Endothelial cell of umbilical vein (primary cell): ENCODE measurements around the gene DCUN1D2. TPM values are rescaled to one million over a fixed set of nuclear protein-coding genes. Genes with fewer than 3 reads are reported as not detected.

Experiments used
- BruUV-seq: library from RNA; stranded (reverse); fragments of 400-500 nt; replicated peaks from 2 replicates; lab custom pipeline; 2021; lab: Mats Ljungman, UMichigan
- CTCF ChIA-PET: fragments of 300-600, 350-600 bp; sonication (Branson Sonifier 250); formaldehyde crosslinking; loops from one replicate; lab custom pipeline; 2021; ENCODE audit warnings: antibody characterized with exemption, inconsistent platforms; lab: Charles Lee
- POLR2A ChIA-PET: fragments of 300-600, 350-600 bp; sonication (Branson Sonifier 250); formaldehyde crosslinking; loops from one replicate; lab custom pipeline; 2021; ENCODE audit warnings: antibody characterized with exemption, inconsistent platforms; lab: Charles Lee
- DNase-seq: peaks from one replicate; pipeline ENCODE4 v3.0.0-alpha.2; 2011; ENCODE audit warnings: low read depth, low spot score
- FAIRE-seq: peaks from 2 replicates; lab custom pipeline; 2011; peaks lifted over from hg19 to GRCh38; lab: Jason Lieb, UNC
- H2AFZ ChIP-seq: 2 replicates; pipeline ENCODE4 v1.6.0; 2012; ENCODE audit warnings: low read depth, low read length, control low read depth, inconsistent platforms
- H3K27ac ChIP-seq: 2 replicates; pipeline ENCODE4 v1.5.1; 2011; ENCODE audit warnings: low read depth, mild to moderate bottlenecking, control low read depth, low read length, moderate library complexity; ENCODE audit not compliant: insufficient read depth
- H3K27me3 ChIP-seq, 2 experiments: 2 replicates each; pipeline versions ENCODE4 v1.6.0 to v1.6.1; 2011; ENCODE audit warnings: low read length in 2 of 2, mixed read lengths in 1 of 2; ENCODE audit not compliant: control insufficient read depth in 2 of 2, insufficient read depth in 2 of 2
- H3K36me3 ChIP-seq, 2 experiments: 2 replicates in 1 of 2; 3 replicates in 1 of 2; pipeline ENCODE4 v1.5.1; 2011; ENCODE audit warnings: low read length in 2 of 2, mild to moderate bottlenecking in 1 of 2, moderate library complexity in 1 of 2; ENCODE audit not compliant: control insufficient read depth in 2 of 2, insufficient read depth in 2 of 2; ENCODE audit errors: extremely low read depth in 1 of 2
- H3K4me1 ChIP-seq: 3 replicates; pipeline ENCODE4 v1.5.1; 2011; ENCODE audit warnings: mild to moderate bottlenecking, low read length; ENCODE audit not compliant: control insufficient read depth, insufficient read depth; ENCODE audit errors: extremely low read depth
- H3K4me2 ChIP-seq: 2 replicates; pipeline ENCODE4 v1.6.1; 2011; ENCODE audit warnings: low read length, control low read depth, mixed read lengths; ENCODE audit not compliant: insufficient read depth
- H3K4me3 ChIP-seq, 3 experiments: fragments of 200-600 bp in 1 of 3; sonication (generic), shearing (Covaris generic) in 1 of 3; replicated peaks in 1 of 3; 2 replicates each; pipeline ENCODE4 v1.5.1; 2011 to 2016; ENCODE audit warnings: control low read depth in 3 of 3, low read length in 3 of 3, mild to moderate bottlenecking in 2 of 3, inconsistent platforms in 1 of 3, low read depth in 1 of 3, moderate library complexity in 1 of 3; ENCODE audit not compliant: insufficient read depth in 1 of 3
- H3K79me2 ChIP-seq: 2 replicates; pipeline ENCODE4 v1.6.0; 2012; ENCODE audit warnings: low read length, inconsistent platforms; ENCODE audit not compliant: control insufficient read depth, insufficient read depth
- H3K9ac ChIP-seq: replicated peaks from 2 replicates; pipeline ENCODE3; 2011; ENCODE audit warnings: low read length, control low read depth; ENCODE audit not compliant: insufficient read depth; ENCODE audit errors: extremely low read depth
- H3K9me1 ChIP-seq: replicated peaks from 3 replicates; pipeline ENCODE4 v1.6.0; 2011; ENCODE audit warnings: mild to moderate bottlenecking, low read length; ENCODE audit not compliant: control insufficient read depth, insufficient read depth; ENCODE audit errors: extremely low read depth
- H3K9me3 ChIP-seq: replicated peaks from 2 replicates; pipeline ENCODE4 v1.5.1; 2012; ENCODE audit warnings: low read length, inconsistent platforms; ENCODE audit not compliant: control insufficient read depth, insufficient read depth
- H4K20me1 ChIP-seq: replicated peaks from 2 replicates; pipeline ENCODE3; 2011; ENCODE audit warnings: mild to moderate bottlenecking, low read length; ENCODE audit not compliant: control insufficient read depth, insufficient read depth; ENCODE audit errors: extremely low read depth
- EZH2 ChIP-seq: IDR thresholded peaks from 2 replicates; pipeline ENCODE4 v1.6.1; 2012; ENCODE audit warnings: borderline replicate concordance, low read depth, mild to moderate bottlenecking, moderate library complexity, low read length, inconsistent platforms; ENCODE audit not compliant: severe bottlenecking
- FOS ChIP-seq: IDR thresholded peaks from 2 replicates; pipeline ENCODE4 v1.6.1; 2011; ENCODE audit warnings: mild to moderate bottlenecking, low read length, moderate library complexity, borderline replicate concordance; ENCODE audit not compliant: insufficient read depth
- GATA2 ChIP-seq: IDR thresholded peaks from 2 replicates; pipeline ENCODE4 v1.7.0; 2011; ENCODE audit warnings: low read depth, mild to moderate bottlenecking, moderate library complexity, mixed read lengths, low read length; ENCODE audit not compliant: insufficient read length, insufficient read depth
- JUN ChIP-seq: IDR thresholded peaks from 2 replicates; pipeline ENCODE4 v1.6.1; 2011; ENCODE audit warnings: borderline replicate concordance, low read depth; ENCODE audit not compliant: insufficient read length, insufficient read depth
- MYC ChIP-seq: IDR thresholded peaks from one replicate; pipeline ENCODE4 v1.6.1; 2011; ENCODE audit warnings: mild to moderate bottlenecking, low read depth, low read length
- POLR2A ChIP-seq: IDR thresholded peaks from 2 replicates; pipeline ENCODE4 v1.6.1; 2012; ENCODE audit warnings: low read depth, mild to moderate bottlenecking, control low read depth, low read length
- POLR2AphosphoS5 ChIP-seq: IDR thresholded peaks from 2 replicates; pipeline ENCODE4 v1.6.1; 2012; ENCODE audit warnings: low read depth, mild to moderate bottlenecking, control low read depth, low read length, moderate library complexity; ENCODE audit not compliant: insufficient read depth
- dilution Hi-C: fragments of 300-500 bp; cut with MboI; formaldehyde crosslinking; loops from one replicate; pipeline ENCODE4 v1.15.0; 2019; ENCODE audit warnings: low sequenced_read_pairs; ENCODE audit not compliant: extremely low pct_ligation_motif_present
- intact Hi-C: fragments of 100-400 bp; cut with micrococcal nuclease; formaldehyde crosslinking; loops from one replicate; pipeline ENCODE4 v1.10.0; 2022
- polyA plus RNA-seq, 4 experiments: library from polyadenylated mRNA; depleted of rRNA in 3 of 4; stranded (reverse) in 3 of 4; unstranded in 1 of 4; fragments of >200 nt; gene quantifications; 2 replicates each; pipeline versions ENCODE4 v1.2.1 to v1.2.3, GENCODE V29; 2011 to 2012; ENCODE audit warnings: missing spikeins in 1 of 4
- total RNA-seq: library from RNA; stranded (reverse); gene quantifications from 2 replicates; pipeline ENCODE4 v1.2.3, GENCODE V29; 2021
- TF ChIP-seq, protein P1 (sequence below): IDR thresholded peaks from 2 replicates; pipeline ENCODE4 v1.6.1; 2011; ENCODE audit not compliant: insufficient read depth, insufficient read length
- TF ChIP-seq, protein P2 (sequence below), 2 donors: IDR thresholded peaks; 1 replicate in 1 of 2; 2 replicates in 1 of 2; pipeline ENCODE4 v1.5.1; 2011; ENCODE audit warnings: low read length in 2 of 2, mild to moderate bottlenecking in 2 of 2, moderate library complexity in 2 of 2, control low read depth in 1 of 2, inconsistent platforms in 1 of 2, low read depth in 1 of 2; ENCODE audit not compliant: insufficient read depth in 1 of 2; ENCODE audit errors: extremely low read depth in 1 of 2

DCUN1D2 gene
- total and polyA plus RNA-seq, 2 donors (not counting 3 experiments of a cell fraction or from before 2014, with no cell fraction given) = 10.5 to 24.9 TPM

DNA sequence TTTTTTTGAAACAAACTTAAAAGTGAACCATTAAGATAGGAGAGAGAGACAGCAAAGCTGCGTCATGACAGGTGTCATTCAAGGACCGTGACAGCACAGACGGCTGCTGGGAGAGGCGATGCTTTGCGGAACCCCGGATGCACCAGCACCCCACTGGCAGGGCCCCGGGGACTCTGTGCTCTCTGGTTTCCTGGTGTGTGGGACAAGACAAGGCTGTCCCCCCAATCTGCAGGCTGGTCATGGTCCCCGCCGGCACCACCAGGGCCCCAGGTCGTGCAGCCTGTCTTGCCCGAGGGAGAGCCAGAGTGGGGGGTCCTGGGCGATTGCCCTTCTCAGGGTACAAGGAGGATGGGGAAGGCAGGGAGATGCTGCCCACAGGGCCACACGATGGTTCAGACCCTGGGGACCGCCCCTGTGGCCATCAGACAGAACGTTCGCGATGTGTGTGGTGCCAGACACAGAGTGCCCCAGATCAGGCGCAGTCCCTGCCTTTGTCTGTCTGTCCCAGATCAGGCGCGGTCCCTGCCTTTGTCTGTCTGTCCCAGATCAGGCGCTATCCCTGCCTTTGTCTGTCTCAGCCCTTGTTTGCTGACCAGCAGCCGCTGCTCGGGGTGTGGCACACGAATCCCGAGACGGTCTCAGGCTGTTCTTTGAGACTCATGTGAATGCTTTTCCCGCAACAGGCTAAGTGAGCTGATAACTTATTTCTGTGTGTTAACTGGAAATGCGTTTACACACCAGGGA lies 73.3 kb downstream of the DCUN1D2 start:
- dilution Hi-C loops = no loop called here

More for the DNA sequence above, 73.3 kb downstream of the DCUN1D2 start:
- no peaks in the 10 kb centered on the region for H3K4me1 ChIP-seq
- no peaks in the 10 kb centered on the region for H3K9me1 ChIP-seq
- no peak for DNase-seq
- no TSS peak for BruUV-seq
- FAIRE-seq = no peak
- no peak for TF ChIP-seq JUN
- TF ChIP-seq GATA2 = no peak
- TF ChIP-seq POLR2AphosphoS5 = no peak
- TF ChIP-seq MYC = no peak
- TF ChIP-seq, protein P1, sequence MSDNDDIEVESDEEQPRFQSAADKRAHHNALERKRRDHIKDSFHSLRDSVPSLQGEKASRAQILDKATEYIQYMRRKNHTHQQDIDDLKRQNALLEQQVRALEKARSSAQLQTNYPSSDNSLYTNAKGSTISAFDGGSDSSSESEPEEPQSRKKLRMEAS = no peak
- TF ChIP-seq EZH2 = no peak
- TF ChIP-seq FOS = no peak
- TF ChIP-seq POLR2A = no peak
- TF ChIP-seq, protein P2, sequence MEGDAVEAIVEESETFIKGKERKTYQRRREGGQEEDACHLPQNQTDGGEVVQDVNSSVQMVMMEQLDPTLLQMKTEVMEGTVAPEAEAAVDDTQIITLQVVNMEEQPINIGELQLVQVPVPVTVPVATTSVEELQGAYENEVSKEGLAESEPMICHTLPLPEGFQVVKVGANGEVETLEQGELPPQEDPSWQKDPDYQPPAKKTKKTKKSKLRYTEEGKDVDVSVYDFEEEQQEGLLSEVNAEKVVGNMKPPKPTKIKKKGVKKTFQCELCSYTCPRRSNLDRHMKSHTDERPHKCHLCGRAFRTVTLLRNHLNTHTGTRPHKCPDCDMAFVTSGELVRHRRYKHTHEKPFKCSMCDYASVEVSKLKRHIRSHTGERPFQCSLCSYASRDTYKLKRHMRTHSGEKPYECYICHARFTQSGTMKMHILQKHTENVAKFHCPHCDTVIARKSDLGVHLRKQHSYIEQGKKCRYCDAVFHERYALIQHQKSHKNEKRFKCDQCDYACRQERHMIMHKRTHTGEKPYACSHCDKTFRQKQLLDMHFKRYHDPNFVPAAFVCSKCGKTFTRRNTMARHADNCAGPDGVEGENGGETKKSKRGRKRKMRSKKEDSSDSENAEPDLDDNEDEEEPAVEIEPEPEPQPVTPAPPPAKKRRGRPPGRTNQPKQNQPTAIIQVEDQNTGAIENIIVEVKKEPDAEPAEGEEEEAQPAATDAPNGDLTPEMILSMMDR (IDR thresholded peaks at IDR 0.05; ENCODE audit: extremely low read depth in 1 of 2, insufficient read depth in 1 of 2, low read depth in 1 of 2, low read length in 2 of 2) = no peak
- no peaks in the 10 kb centered on the region for H3K79me2 ChIP-seq
- no peaks in the 10 kb centered on the region for H3K36me3 ChIP-seq
- H3K27me3 ChIP-seq = no peaks in the 10 kb centered on the region
- no peak overlapping the region for H3K27ac ChIP-seq
- no peak overlapping the region for H3K4me3 ChIP-seq
- no peaks in the 10 kb centered on the region for H3K9me3 ChIP-seq
- H2AFZ ChIP-seq = no peak overlapping the region
- POLR2A ChIA-PET = no interaction called here
- H3K4me2 ChIP-seq = no peak overlapping the region
- no peak overlapping the region for H3K9ac ChIP-seq
- no peaks in the 10 kb centered on the region for H4K20me1 ChIP-seq
- CTCF ChIA-PET = no interaction called here
- intact Hi-C loops = no loop called here
